Gastrocnemius medialis (tissue), 4 donors: ENCODE data around the gene TTLL10. TPM values are rescaled to one million over a fixed set of nuclear protein-coding genes. Genes with fewer than 3 reads are reported as not detected.
"Not testable (repeated sequence)": the region's sequence is repeated elsewhere in the genome, so short reads cannot be mapped to it uniquely, and the experiment has no call there.

Experiments
- ATAC-seq, 2 donors: fragments of 150-250 bp; one replicate each; pipeline ENCODE4 v1.9.1; 2016
- DNase-seq, 2 donors: peaks; one replicate each; pipeline ENCODE4 v3.0.0-alpha.2; 2019
- H3K27ac ChIP-seq, 4 donors: fragments of 200-600 bp; sonication (generic); 1 replicate in 1 of 4; 2 replicates in 3 of 4; pipeline ENCODE4 v1.5.1; 2016 to 2018; ENCODE audit warnings: mild to moderate bottlenecking in 2 of 4, moderate library complexity in 1 of 4
- H3K27me3 ChIP-seq, 3 donors: fragments of 200-600 bp; sonication (generic) in 2 of 3; 1 replicate in 1 of 3; 2 replicates in 2 of 3; pipeline versions ENCODE4 v1.5.1 to v1.6.0; 2016 to 2019; ENCODE audit warnings: mild to moderate bottlenecking in 1 of 3, moderate library complexity in 1 of 3
- H3K36me3 ChIP-seq, 2 donors: fragments of 200-600 bp; sonication (generic) in 1 of 2; one replicate each; pipeline ENCODE4 v1.5.1; 2017 to 2018
- H3K4me1 ChIP-seq, 2 donors: fragments of 200-600 bp; sonication (generic) in 1 of 2; one replicate each; pipeline ENCODE4 v1.5.1; 2016 to 2017; ENCODE audit warnings: mild to moderate bottlenecking in 2 of 2
- H3K4me3 ChIP-seq, 4 donors: fragments of 200-600 bp; sonication (generic) in 3 of 4; 1 replicate in 1 of 4; 2 replicates in 3 of 4; pipeline ENCODE4 v1.5.1; 2016 to 2019; ENCODE audit warnings: mild to moderate bottlenecking in 2 of 4
- H3K9me3 ChIP-seq, 3 donors: fragments of 200-600 bp; sonication (generic) in 2 of 3; 1 replicate in 1 of 3; 2 replicates in 2 of 3; pipeline ENCODE4 v1.5.1; 2016 to 2019
- POLR2A ChIP-seq, 2 donors: fragments of 450-650 bp; IDR thresholded peaks; one replicate each; pipeline ENCODE4 v1.6.1; 2017; ENCODE audit warnings: antibody characterized with exemption in 2 of 2, mild to moderate bottlenecking in 2 of 2, moderate library complexity in 2 of 2
- in situ Hi-C, 4 donors: fragments of 200-750 bp; cut with MboI; loops; one replicate each; pipeline versions ENCODE4 v1.15.0 to v1.8.0; 2017; ENCODE audit warnings: low sequenced_read_pairs in 4 of 4
- intact Hi-C: fragments of 100-400 bp; cut with DNase I; formaldehyde crosslinking; loops from one replicate; pipeline ENCODE4 v1.15.1; 2023; ENCODE audit warnings: low total_unique reads
- total RNA-seq, 4 donors: library from RNA; depleted of rRNA; stranded (reverse); fragments of >200 nt; gene quantifications; one replicate each; pipeline versions ENCODE4 v1.1.0 to v1.2.3, GENCODE V29; 2016
- TF ChIP-seq, protein P1 (sequence below), 5 experiments: fragments of 450-650 bp in 3 of 5; fragments of 200-600 bp in 2 of 5; sonication (generic) in 2 of 5; IDR thresholded peaks in 4 of 5; conservative IDR thresholded peaks in 1 of 5; 1 replicate in 4 of 5; 2 replicates in 1 of 5; pipeline ENCODE4 v1.5.1; 2016 to 2019; ENCODE audit warnings: antibody characterized with exemption in 5 of 5, mild to moderate bottlenecking in 3 of 5, moderate library complexity in 3 of 5

TTLL10 gene
- total RNA-seq, 4 donors from 2014 or later: 0.13 to 0.16 TPM; not detected in 2

DNA sequence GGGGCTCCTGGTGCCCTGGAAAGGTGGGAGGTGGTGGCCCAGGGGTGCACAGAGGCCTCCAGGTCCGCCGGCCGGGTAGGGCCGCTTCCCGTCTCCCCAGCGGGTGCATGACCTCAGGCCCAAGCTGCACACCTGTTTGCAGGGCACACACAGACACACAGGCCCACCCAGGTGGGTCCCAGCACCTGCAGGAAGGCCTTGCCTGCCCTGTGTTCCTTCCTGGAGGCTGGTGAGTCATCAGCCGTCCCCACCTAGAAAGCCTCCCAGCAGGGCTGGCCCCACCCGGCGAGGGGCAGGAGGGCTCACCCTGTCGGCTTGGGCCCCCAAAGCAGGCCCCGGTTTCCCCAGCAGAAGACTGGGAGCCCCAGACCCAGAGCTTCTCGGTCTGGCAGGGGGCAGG, 23.6 kb upstream of the TTLL10 start:
- TF ChIP-seq, protein P1, sequence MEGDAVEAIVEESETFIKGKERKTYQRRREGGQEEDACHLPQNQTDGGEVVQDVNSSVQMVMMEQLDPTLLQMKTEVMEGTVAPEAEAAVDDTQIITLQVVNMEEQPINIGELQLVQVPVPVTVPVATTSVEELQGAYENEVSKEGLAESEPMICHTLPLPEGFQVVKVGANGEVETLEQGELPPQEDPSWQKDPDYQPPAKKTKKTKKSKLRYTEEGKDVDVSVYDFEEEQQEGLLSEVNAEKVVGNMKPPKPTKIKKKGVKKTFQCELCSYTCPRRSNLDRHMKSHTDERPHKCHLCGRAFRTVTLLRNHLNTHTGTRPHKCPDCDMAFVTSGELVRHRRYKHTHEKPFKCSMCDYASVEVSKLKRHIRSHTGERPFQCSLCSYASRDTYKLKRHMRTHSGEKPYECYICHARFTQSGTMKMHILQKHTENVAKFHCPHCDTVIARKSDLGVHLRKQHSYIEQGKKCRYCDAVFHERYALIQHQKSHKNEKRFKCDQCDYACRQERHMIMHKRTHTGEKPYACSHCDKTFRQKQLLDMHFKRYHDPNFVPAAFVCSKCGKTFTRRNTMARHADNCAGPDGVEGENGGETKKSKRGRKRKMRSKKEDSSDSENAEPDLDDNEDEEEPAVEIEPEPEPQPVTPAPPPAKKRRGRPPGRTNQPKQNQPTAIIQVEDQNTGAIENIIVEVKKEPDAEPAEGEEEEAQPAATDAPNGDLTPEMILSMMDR (IDR thresholded peaks at IDR 0.05 in 4 of 5, conservative IDR thresholded peaks at IDR 0.05 in 1 of 5): no peak
- TF ChIP-seq POLR2A (IDR thresholded peaks at IDR 0.05): no peak
- H3K36me3 ChIP-seq: no peaks in the 10 kb centered on the region
- ATAC-seq (no peak), DNase-seq (no peak)
- in situ Hi-C loops (no loop called here), intact Hi-C loops (no loop called here)
- no peaks in the 10 kb centered on the region for H3K9me3 ChIP-seq
- H3K4me1 ChIP-seq: no peaks in the 10 kb centered on the region
- H3K27me3 ChIP-seq: peaks cover 0 to 16% (median 3%) of the 10 kb centered on the region in 3 donors
- no peak overlapping the region for H3K27ac ChIP-seq
- H3K4me3 ChIP-seq: no peak overlapping the region

DNA sequence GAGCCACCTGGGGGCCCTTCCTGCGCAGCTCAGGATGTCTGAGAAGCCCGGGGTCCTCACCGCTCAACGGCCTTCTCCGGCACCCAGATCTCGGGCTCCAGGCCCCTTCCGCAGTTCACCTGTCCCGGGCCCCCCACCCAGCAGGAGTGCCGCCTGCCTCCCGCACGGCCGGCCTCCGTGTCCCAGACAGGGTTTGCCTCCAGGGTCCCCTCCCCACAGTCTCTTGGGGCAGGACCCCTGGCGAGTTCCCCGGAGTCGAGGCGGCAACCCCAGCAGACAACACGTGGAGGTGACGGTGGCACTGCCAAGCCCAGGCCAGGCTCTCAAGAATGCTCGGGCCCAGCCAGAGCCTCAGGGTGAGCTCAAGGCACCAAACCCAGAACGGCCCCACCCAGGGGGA, 22.4 kb upstream of the TTLL10 start:
- Histone ChIP-seq H3K27me3 (peaks cover 0 to 17% (median 0%) of the 10 kb centered on the region in 3 donors), H3K27ac (no peak overlapping the region), H3K4me3 (no peak overlapping the region), H3K4me1 (no peaks in the 10 kb centered on the region), H3K36me3 (no peaks in the 10 kb centered on the region), H3K9me3 (no peaks in the 10 kb centered on the region)
- in situ Hi-C loops: no loop called here
- TF ChIP-seq, protein P1 (IDR thresholded peaks at IDR 0.05 in 4 of 5, conservative IDR thresholded peaks at IDR 0.05 in 1 of 5): no peak
- TF ChIP-seq POLR2A (IDR thresholded peaks at IDR 0.05): no peak
- intact Hi-C loops: no loop called here
- ATAC-seq (no peak), DNase-seq (no peak)

DNA sequence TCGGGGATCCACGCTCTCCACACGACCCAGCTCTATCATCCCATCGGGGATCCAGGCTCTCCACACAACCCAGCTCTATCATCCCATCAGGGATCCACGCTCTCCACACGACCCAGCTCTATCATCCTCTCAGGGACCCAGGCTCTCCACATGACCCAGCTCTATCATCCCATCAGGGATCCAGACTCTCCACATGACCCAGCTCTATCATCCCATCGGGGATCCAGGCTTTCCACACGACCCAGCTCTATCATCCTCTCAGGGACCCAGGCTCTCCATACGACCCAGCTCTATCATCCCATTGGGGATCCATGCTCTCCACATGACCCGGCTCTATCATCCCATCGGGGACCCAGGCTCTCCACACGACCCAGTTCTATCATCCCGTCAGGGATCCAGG, 21.2 kb upstream of the TTLL10 start:
- H3K4me1 ChIP-seq, H3K4me3 ChIP-seq, H3K27ac ChIP-seq, DNase-seq, ATAC-seq, in situ Hi-C loops, H3K9me3 ChIP-seq, H3K36me3 ChIP-seq, intact Hi-C loops: not testable (repeated sequence)
- peaks cover 0 to 17% (median 0%) of the 10 kb centered on the region in 3 donors for H3K27me3 ChIP-seq

DNA sequence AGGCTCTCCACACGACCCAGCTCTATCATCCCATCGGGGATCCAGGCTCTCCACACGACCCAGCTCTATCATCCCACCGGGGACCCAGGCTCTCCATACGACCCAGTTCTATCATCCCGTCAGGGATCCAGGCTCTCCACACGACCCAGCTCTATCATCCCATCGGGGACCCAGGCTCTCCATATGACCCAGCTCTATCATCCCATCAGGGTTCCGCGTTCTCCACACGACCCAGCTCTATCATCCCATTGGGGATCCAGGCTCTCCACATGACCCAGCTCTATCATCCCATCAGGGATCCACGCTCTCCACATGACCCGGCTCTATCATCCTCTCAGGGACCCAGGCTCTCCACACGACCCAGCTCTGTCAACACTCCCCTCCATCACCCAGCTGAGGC, 20.5 kb upstream of the TTLL10 start:
- H3K4me1 ChIP-seq, DNase-seq, H3K27ac ChIP-seq, ATAC-seq, in situ Hi-C loops, intact Hi-C loops, H3K9me3 ChIP-seq, H3K36me3 ChIP-seq, H3K4me3 ChIP-seq: not testable (repeated sequence)
- H3K27me3 ChIP-seq: peaks cover 0 to 23% (median 4%) of the 10 kb centered on the region in 3 donors

DNA sequence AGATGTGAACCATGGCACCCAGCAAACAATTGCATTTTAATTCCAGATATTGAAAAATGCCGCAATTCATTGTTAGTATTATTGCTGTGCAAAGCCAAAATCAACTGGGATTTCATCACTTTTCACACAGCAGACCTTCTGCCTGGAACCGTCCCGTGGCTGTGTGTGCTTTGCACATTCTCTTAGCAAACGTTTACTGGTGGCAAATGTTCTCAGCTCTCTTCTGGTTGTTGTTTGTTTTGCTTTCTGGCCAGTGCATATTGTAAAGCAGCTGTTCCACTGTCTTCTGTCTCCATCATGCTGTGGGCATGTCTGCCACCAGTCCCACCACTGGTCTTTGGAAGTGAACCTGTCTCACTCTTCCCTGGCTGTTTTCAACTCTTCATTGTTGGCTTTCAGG, 19.8 kb upstream of the TTLL10 start:
- in situ Hi-C loops: no loop called here
- intact Hi-C loops: no loop called here
- Histone ChIP-seq H3K27me3 (peaks cover 0 to 23% (median 4%) of the 10 kb centered on the region in 3 donors), H3K4me3 (no peak overlapping the region), H3K36me3 (no peaks in the 10 kb centered on the region), H3K4me1 (peaks cover 0 to 11% of the 10 kb centered on the region in 2 donors), H3K27ac (no peak overlapping the region), H3K9me3 (no peaks in the 10 kb centered on the region)
- TF ChIP-seq, protein P1 (IDR thresholded peaks at IDR 0.05 in 4 of 5, conservative IDR thresholded peaks at IDR 0.05 in 1 of 5): no peak
- TF ChIP-seq POLR2A (IDR thresholded peaks at IDR 0.05): no peak
- ATAC-seq (no peak), DNase-seq (no peak)

DNA sequence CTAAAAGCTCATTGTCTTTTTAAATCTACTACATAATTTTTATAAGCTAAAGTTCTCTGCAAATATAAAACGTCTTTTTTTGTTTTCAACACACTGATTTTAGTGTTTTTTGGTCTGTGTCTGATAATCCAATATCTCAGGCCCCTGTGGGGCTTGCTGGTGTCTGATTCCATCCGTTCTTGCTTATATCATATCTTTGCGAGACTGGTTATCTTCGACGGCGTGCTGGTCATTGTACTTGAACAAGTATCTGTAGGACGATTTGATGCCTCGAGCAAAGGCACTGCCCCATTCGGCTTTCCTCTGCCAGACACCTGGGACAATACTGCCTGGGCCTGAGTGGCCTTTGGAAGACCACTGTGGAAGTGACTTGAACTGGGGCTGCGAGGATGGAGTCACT, 18.4 kb upstream of the TTLL10 start:
- TF ChIP-seq, protein P1 (IDR thresholded peaks at IDR 0.05 in 4 of 5, conservative IDR thresholded peaks at IDR 0.05 in 1 of 5): no peak
- no peak for TF ChIP-seq POLR2A (IDR thresholded peaks at IDR 0.05)
- no peak overlapping the region for H3K4me3 ChIP-seq
- H3K36me3 ChIP-seq: no peaks in the 10 kb centered on the region
- ATAC-seq (no peak), DNase-seq (no peak)
- H3K27ac ChIP-seq: no peak overlapping the region
- peaks cover 0 to 11% of the 10 kb centered on the region in 2 donors for H3K4me1 ChIP-seq
- no peaks in the 10 kb centered on the region for H3K9me3 ChIP-seq
- in situ Hi-C loops (no loop called here), intact Hi-C loops (no loop called here)
- peaks cover 0 to 23% (median 4%) of the 10 kb centered on the region in 3 donors for H3K27me3 ChIP-seq
